Testis (tissue), 3 donors: ENCODE measurements around the gene BEX2. TPM values are rescaled to one million over a fixed set of nuclear protein-coding genes. Genes with fewer than 3 reads are reported as not detected.
A peak's percentile ranks its signal among the peaks of the same experiment; 100 is the strongest.

Experiments used
- DNase-seq: peaks from one replicate; pipeline ENCODE4 v3.0.0-alpha.2; 2019
- H3K27ac ChIP-seq, 2 donors: fragments of 200-600 bp; sonication (generic); one replicate each; pipeline ENCODE4 v1.5.1; 2019
- H3K27me3 ChIP-seq: fragments of 200-600 bp; sonication (generic); one replicate; pipeline ENCODE4 v1.5.1; 2019
- H3K36me3 ChIP-seq: fragments of 200-600 bp; sonication (generic); one replicate; pipeline ENCODE4 v1.5.1; 2017; ENCODE audit warnings: low read depth; ENCODE audit errors: missing control alignments
- H3K4me1 ChIP-seq: fragments of 200-600 bp; sonication (generic); one replicate; pipeline ENCODE4 v1.5.1; 2019
- H3K4me3 ChIP-seq, 2 donors: fragments of 200-600 bp; sonication (generic); one replicate each; pipeline ENCODE4 v1.5.1; 2017 to 2019
- H3K9me3 ChIP-seq: fragments of 200-600 bp; sonication (generic); one replicate; pipeline ENCODE4 v1.5.1; 2017
- CTCF ChIP-seq, 3 experiments: fragments of 450-650 bp in 2 of 3; fragments of 200-600 bp in 1 of 3; sonication (generic) in 1 of 3; IDR thresholded peaks; one replicate each; pipeline ENCODE4 v1.5.1; 2016 to 2019; ENCODE audit warnings: antibody characterized with exemption in 3 of 3, mild to moderate bottlenecking in 2 of 3, moderate library complexity in 1 of 3
- POLR2A ChIP-seq: fragments of 450-650 bp; IDR thresholded peaks from one replicate; pipeline ENCODE4 v1.6.1; 2017; ENCODE audit warnings: antibody characterized with exemption, mild to moderate bottlenecking, moderate library complexity
- WGBS, 2 donors: methylation state at CpG; one replicate each; pipeline ENCODE4 v1.1.5; 2018; 5-methylcytosine and 5-hydroxymethylcytosine counted together
- intact Hi-C: fragments of 100-400 bp; cut with DNase I; formaldehyde crosslinking; loops from one replicate; pipeline ENCODE4 v1.15.1; 2023; ENCODE audit warnings: low total_unique reads
- polyA plus RNA-seq: library from polyadenylated mRNA; stranded (reverse); fragments of 350-450 nt; fragmentation: Illumina TruSeq; extraction: RNeasy Lipid Tissue Mini Kit (QIAGEN cat#74804); gene quantifications from one replicate; pipeline ENCODE4 v1.2.3, GENCODE V29; 2014; ENCODE audit warnings: low read depth, low replicate concordance; ENCODE audit not compliant: insufficient read depth
- total RNA-seq, 2 donors: library from RNA; depleted of rRNA; stranded (reverse); fragments of >200 nt; gene quantifications; one replicate each; pipeline ENCODE4 v1.2.3, GENCODE V29; 2016

The BEX2 gene
- total and polyA plus RNA-seq, 3 donors from 2014 or later: 82.7 to 116 (median 88.9) TPM

- Histone ChIP-seq H3K4me3 (no peak overlapping the region), H3K9me3 (no peaks in the 10 kb centered on the region), H3K27ac (no peak overlapping the region), H3K4me1 (no peaks in the 10 kb centered on the region), H3K36me3 (no peaks in the 10 kb centered on the region), H3K27me3 (no peaks in the 10 kb centered on the region)
- WGBS, 2 donors: 9 to 32% methylated on average over 2 of the region's 2 CpGs
- DNase-seq: peak; percentile 69
- intact Hi-C loops: no loop called here
- TF ChIP-seq CTCF (IDR thresholded peaks at IDR 0.05) (peak; percentile 45 to 62 (median 53)), POLR2A (no peak)
Observed at GRCh38 chrX:103343105-103343504, 32.3 kb upstream of the BEX2 start.

DNA sequence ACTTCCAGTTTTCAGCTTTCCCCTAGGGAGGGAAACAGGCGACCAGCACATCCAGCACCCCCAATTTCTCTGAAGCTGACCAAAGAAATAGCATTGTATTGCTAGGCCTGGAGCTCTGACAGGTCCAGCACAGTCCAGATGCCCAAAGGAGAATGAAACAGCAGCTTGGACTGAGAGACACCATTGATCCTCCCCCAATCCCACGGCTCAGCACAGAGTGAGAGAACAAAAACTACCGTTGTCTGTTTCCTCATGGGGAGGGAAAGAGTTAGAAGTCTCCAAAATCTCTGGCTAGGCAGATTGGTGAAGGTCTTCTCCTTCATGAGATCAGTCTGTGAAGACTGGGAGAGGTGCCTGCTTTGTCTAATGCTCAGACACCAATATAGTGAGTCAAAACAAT lies 27.9 kb upstream of the BEX2 start:
- Histone ChIP-seq H3K27ac (no peak overlapping the region), H3K4me3 (no peak overlapping the region), H3K27me3 (no peaks in the 10 kb centered on the region), H3K36me3 (no peaks in the 10 kb centered on the region), H3K4me1 (no peaks in the 10 kb centered on the region), H3K9me3 (no peaks in the 10 kb centered on the region)
- intact Hi-C loops: no loop called here
- TF ChIP-seq POLR2A (no peak), CTCF (IDR thresholded peaks at IDR 0.05) (no peak)
- no peak for DNase-seq
- WGBS, 2 donors: 59 to 71% methylated on average over 3 of the region's 3 CpGs

- Histone ChIP-seq H3K4me1 (no peaks in the 10 kb centered on the region), H3K36me3 (no peaks in the 10 kb centered on the region), H3K27ac (no peak overlapping the region), H3K27me3 (no peaks in the 10 kb centered on the region), H3K9me3 (no peaks in the 10 kb centered on the region), H3K4me3 (peak overlapping the region in 1 of 2 donors; percentile 31)
- no peak for DNase-seq
- TF ChIP-seq CTCF (IDR thresholded peaks at IDR 0.05) (no peak), POLR2A (no peak)
- intact Hi-C loops: no loop called here
- 8 to 10% methylated on average over 17 to 21 of the region's 21 CpGs for WGBS, 2 donors
Observed at GRCh38 chrX:103330681-103331288, 20.0 kb upstream of the BEX2 start.

DNA sequence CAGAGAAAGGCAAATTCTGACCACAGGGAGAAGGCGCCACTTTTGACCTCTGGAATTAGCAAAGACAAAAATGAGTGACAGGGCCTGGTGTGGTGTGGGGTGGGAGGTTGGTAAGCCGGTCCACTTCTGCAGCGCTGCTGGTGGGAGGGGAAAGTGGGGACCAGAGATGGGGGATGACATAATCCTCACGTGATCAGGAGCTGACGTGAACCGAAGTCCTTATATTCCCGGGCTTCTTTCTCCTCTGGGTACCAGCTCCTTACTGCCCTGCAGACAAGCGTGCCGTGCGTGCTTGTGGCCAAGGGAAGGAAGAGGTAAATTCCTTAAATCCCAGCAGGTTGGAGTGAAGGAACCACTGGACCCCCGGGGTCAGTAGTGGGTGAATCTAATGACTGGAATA lies 19.2 kb upstream of the BEX2 start, which contains the start of gene TCEAL7:
Gene TCEAL7 (plus strand): TSS at position 249 of the 400 bp plus-strand sequence. CDS start 1,165 bp downstream, outside the sequence.
- no peak for TF ChIP-seq CTCF (IDR thresholded peaks at IDR 0.05)
- TF ChIP-seq POLR2A: no peak
- peak within 1 kb of the TSS; percentile 6 to 31 for H3K4me3 ChIP-seq
- 6 to 9% methylated on average over 5 to 11 of the region's 11 CpGs for WGBS, 2 donors
- H3K9me3 ChIP-seq: no peaks in the 10 kb centered on the region
- H3K27ac ChIP-seq: no peak within 1 kb of the TSS
- peak; percentile 48 for DNase-seq
- H3K36me3 ChIP-seq: no peaks in the 10 kb centered on the region
- intact Hi-C loops: no loop called here
- H3K27me3 ChIP-seq: no peaks in the 10 kb centered on the region
- no peaks in the 10 kb centered on the region for H3K4me1 ChIP-seq

- no peak for DNase-seq
- no peak for TF ChIP-seq CTCF (IDR thresholded peaks at IDR 0.05)
- no peak for TF ChIP-seq POLR2A
- Histone ChIP-seq H3K36me3 (no peaks in the 10 kb centered on the region), H3K27ac (no peak overlapping the region), H3K27me3 (no peaks in the 10 kb centered on the region), H3K9me3 (no peaks in the 10 kb centered on the region), H3K4me1 (no peaks in the 10 kb centered on the region), H3K4me3 (no peak overlapping the region)
- WGBS, 2 donors: 53 to 58% methylated on average over 3 of the region's 3 CpGs
- intact Hi-C loops: no loop called here
Observed at GRCh38 chrX:103311399-103311780, 600 bp upstream of the BEX2 start.
